Measurements from ENCODE around the gene ANKRD37. TPM values are rescaled to one million over a fixed set of nuclear protein-coding genes. Genes with fewer than 3 reads are reported as not detected.

ANKRD37 gene
- total and polyA plus RNA-seq, 8 donors: 5.2 to 25.3 (median 14.9) TPM

DNA sequence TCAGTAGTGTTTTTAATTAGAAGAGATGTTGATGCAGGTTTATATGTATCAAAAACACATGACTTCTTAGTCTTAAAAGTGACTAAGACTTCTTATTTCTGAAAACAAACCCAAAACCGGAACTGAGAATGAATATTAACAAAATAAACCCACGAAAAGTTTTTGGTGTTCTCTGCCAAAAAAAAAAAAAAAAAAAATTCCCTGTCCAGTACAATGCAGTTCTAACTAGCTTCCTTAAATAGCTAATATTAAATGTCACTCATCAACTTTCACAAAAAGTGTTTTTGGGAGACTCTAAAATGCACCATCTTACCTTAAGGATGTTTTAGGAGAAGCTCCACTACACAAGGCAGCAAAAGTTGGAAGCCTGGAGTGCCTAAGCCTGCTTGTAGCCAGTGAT lies 2.0 kb downstream of the ANKRD37 start:
- Histone ChIP-seq H3K36me3 (peaks cover 0 to 46% of the 10 kb centered on the region in 2 donors), H3K27ac (peak overlapping the region in 1 of 2 donors; percentile 16), H3K9me3 (no peaks in the 10 kb centered on the region), H3K27me3 (no peaks in the 10 kb centered on the region), H3K4me3 (no peak overlapping the region), H3K4me1 (peaks cover 7 to 37% of the 10 kb centered on the region in 2 donors)
- TF ChIP-seq, protein P1, sequence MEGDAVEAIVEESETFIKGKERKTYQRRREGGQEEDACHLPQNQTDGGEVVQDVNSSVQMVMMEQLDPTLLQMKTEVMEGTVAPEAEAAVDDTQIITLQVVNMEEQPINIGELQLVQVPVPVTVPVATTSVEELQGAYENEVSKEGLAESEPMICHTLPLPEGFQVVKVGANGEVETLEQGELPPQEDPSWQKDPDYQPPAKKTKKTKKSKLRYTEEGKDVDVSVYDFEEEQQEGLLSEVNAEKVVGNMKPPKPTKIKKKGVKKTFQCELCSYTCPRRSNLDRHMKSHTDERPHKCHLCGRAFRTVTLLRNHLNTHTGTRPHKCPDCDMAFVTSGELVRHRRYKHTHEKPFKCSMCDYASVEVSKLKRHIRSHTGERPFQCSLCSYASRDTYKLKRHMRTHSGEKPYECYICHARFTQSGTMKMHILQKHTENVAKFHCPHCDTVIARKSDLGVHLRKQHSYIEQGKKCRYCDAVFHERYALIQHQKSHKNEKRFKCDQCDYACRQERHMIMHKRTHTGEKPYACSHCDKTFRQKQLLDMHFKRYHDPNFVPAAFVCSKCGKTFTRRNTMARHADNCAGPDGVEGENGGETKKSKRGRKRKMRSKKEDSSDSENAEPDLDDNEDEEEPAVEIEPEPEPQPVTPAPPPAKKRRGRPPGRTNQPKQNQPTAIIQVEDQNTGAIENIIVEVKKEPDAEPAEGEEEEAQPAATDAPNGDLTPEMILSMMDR (IDR thresholded peaks at IDR 0.05): no peak
- DNase-seq (no peak), ATAC-seq (no peak)
- intact Hi-C loops (cut with DNase I): loop anchor here in 1 of 2 donors (10.0 kb wide), 1 partner anchor 184 kb away; no protein-coding TSS in a partner anchor

DNA sequence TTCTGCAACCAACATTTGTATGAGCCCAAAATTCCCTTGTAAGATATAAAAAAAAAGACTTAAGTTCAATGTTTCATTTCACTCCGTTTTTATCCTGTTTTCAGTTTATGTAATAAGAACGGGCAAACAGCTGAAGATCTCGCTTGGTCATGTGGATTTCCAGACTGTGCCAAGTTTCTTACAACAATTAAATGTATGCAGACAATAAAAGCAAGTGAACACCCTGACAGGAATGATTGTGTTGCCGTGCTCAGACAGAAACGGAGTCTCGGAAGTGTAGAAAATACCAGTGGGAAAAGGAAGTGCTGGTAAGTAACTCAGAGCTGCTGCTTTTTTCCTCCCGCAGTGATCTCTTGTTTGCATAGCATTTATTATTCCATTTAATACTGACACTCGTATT lies 2.8 kb downstream of the ANKRD37 start:
- peaks cover 7 to 35% of the 10 kb centered on the region in 2 donors for H3K4me1 ChIP-seq
- peak overlapping the region in 1 of 2 donors; percentile 16 for H3K27ac ChIP-seq
- no peak for ATAC-seq
- peaks cover 0 to 52% of the 10 kb centered on the region in 2 donors for H3K36me3 ChIP-seq
- no peak overlapping the region for H3K4me3 ChIP-seq
- DNase-seq: no peak
- no peaks in the 10 kb centered on the region for H3K9me3 ChIP-seq
- intact Hi-C loops (cut with DNase I): loop anchor here in 1 of 2 donors (10.0 kb wide), 1 partner anchor 185 kb away; no protein-coding TSS in a partner anchor
- H3K27me3 ChIP-seq: no peaks in the 10 kb centered on the region
- TF ChIP-seq, protein P1 (IDR thresholded peaks at IDR 0.05): no peak

DNA sequence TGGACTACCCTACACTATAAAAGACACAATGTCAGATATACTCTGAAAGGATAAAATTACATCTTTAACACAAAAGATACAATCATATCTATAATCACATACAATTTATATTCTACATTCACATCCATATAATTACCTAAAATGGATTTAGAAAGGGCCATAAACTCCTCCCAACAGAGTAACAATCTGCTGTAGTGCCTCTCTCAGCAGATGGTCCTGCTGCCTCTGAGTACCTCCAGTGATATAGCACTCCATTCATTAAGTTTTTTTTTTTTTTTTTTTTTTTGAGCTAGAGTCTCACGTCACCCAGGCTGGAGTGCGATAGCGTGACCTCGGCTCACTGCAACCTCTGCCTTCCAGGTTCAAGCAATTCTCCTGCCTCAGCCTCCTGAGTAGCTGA lies 7.4 kb downstream of the ANKRD37 start:
- no peak overlapping the region for H3K4me3 ChIP-seq
- H3K9me3 ChIP-seq: no peaks in the 10 kb centered on the region
- H3K4me1 ChIP-seq: peaks cover 0 to 3% of the 10 kb centered on the region in 2 donors
- ATAC-seq (no peak), DNase-seq (no peak)
- no peak overlapping the region for H3K27ac ChIP-seq
- TF ChIP-seq, protein P1 (IDR thresholded peaks at IDR 0.05): no peak
- intact Hi-C loops (cut with DNase I): no loop called here
- no peaks in the 10 kb centered on the region for H3K27me3 ChIP-seq
- peaks cover 0 to 90% of the 10 kb centered on the region in 2 donors for H3K36me3 ChIP-seq

DNA sequence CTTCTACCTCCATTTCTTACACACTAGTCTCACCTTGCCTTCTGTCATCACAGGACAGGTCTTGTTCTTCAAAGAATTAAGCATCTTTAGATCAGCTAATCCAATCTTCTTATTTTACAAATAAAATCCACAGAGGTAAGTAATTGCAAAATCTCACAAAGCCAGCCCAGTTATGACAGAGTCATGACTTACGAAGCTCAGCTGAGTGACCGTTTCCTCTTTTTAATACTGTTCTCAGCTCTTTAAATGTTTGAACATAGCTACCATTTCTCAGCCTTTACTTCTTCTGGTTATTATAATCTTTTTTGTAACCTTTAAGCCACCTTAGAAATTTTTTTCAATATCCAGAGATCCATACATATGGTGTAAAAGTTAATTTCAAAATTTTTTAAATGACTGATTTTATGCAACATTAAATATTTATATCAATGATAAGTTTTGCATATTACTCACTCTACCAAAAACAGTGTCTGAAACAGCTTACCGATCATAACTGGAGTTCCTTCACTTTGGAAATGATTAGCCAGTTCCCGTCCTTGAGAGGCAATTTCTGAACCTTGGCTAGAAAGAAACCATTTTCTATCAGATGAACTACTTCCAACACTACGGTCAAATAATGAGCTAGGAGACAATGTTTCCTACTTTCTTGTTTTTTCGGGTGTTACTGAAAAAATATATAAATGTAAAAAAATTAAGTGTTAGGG lies 8.8 kb downstream of the ANKRD37 start:
- no peaks in the 10 kb centered on the region for H3K27me3 ChIP-seq
- intact Hi-C loops (cut with DNase I): no loop called here
- no peaks in the 10 kb centered on the region for H3K4me1 ChIP-seq
- DNase-seq (no peak), ATAC-seq (peak; percentile 37)
- no peaks in the 10 kb centered on the region for H3K9me3 ChIP-seq
- H3K27ac ChIP-seq: no peak overlapping the region
- H3K4me3 ChIP-seq: no peak overlapping the region
- H3K36me3 ChIP-seq: peaks cover 0 to 81% of the 10 kb centered on the region in 2 donors
- TF ChIP-seq, protein P1 (IDR thresholded peaks at IDR 0.05): no peak

DNA sequence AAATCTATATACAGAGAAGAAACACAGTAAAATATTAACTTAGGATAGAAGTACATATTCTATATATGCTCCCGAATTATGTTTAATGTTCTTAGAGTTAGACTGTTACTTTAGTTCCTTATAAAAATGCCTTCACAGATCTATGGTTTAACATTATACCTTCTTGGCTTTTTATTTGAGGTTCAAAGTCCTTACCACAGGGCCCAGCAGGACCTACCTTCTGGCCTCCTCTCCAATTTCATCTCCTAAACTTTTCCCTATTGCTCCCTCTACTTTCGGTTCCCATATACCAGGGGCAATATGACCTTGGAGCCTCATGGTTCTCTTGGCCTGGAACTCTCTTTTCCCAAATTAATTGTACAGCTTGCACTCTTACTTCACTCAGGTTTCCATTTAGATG lies 11.8 kb downstream of the ANKRD37 start:
- ATAC-seq (no peak), DNase-seq (no peak)
- no peaks in the 10 kb centered on the region for H3K27me3 ChIP-seq
- H3K36me3 ChIP-seq: peaks cover 0 to 66% of the 10 kb centered on the region in 2 donors
- no peak overlapping the region for H3K27ac ChIP-seq
- TF ChIP-seq, protein P1 (IDR thresholded peaks at IDR 0.05): no peak
- H3K9me3 ChIP-seq: no peaks in the 10 kb centered on the region
- H3K4me3 ChIP-seq: no peak overlapping the region
- peaks cover 0 to 4% of the 10 kb centered on the region in 2 donors for H3K4me1 ChIP-seq
- intact Hi-C loops (cut with DNase I): no loop called here
